CMK (cell line): Measurements from ENCODE around the gene SPRY2.
"Not testable (repeated sequence)": the region's sequence is repeated elsewhere in the genome, so short reads cannot be mapped to it uniquely, and the experiment has no call there.

Experiments used
- DNase-seq: peaks from one replicate; pipeline ENCODE4 v3.0.0-alpha.2; 2010; ENCODE audit warnings: low read depth

SPRY2 gene

DNA sequence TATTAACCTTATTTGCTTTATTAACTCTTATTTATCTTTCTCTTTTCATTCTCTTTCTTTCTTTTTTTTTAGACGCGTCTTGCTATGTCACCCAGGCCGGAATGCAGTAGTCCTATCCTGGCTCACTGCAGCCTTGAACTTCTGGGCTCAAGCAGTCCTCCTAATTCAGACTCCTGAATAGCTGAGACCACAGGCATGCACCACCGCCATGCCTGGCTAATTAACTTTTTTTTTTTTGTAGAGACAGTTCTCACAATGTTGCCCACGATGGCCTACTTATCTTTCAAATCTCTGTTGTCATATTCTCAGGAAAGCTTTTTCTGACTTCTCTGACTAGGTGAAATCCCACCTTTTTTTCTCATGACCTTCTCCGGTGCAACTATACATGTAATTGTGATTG, 7.8 kb upstream of the SPRY2 start:
- DNase-seq, result no peak

DNA sequence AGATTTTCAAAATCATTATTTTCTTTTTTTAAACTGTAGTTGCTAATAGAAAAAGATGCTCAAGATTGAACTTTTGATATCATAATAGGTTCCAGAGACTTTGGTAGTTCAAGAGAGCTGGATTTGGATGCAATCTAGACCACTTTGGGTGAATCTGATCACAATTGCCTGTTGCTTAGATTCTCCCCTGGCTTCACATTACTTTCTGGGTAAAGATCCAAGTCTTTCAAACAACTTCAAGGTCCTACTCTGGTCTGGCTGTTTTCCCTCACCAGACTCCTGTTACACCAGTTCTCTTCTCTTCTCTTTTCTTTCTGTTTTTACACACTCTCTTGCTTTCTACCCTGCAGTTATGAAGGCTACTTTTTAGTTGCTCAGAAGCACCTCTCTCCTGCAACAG, 7.4 kb upstream of the SPRY2 start:
- no peak for DNase-seq

DNA sequence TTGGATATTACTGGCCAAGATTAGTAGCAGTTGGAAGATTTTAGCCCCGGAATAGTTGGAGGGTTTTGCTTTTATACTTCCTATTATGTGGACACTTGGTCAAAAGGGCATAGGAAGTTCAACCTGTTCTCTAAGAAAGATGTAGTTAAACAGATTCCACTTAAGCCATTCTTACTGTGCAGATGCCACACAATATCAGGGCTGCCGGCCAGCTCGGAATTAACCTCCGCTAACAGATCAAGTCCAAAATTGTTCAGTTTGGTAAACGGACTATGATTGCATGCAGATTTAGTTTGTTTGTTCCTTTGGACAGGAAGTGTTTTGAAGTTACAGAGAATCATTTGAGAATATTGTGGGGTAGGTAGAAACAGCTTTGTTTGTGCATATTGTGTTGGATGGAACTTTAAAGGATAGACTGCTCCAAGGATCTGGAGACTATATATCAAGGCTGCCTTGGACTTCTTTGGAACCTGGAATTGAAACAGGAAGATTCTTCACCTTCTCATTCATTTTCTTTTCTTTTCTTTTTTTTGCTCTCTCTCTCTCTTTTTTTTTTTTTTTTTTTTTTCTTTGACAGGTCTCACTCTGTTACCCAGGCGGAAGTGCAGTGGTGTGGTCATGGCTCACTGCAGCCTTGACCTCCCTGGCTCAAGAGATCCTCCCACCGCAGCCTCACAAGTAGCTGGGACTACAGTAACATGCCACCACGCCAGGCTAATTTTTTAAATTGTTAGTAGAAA, 5.0 kb upstream of the SPRY2 start:
- no peak for DNase-seq

DNA sequence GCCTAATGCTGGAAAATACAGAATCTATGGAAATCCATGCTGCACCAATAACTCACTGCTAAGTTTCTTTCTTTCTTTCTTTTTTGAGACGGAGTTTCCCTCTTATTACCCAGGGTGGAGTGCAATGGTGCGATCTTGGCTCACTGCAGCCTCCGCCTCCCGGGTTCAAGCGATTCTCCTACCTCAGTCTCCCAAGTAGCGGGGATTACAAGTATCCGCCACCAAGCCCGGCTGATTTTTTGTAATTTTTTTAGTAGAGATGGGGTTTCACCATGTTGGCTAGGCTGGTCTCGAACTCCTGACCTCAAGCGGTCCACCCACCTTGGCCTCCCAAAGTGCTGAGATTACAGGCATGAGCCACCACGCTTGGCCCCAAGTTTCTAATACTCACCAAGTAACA, 3.1 kb upstream of the SPRY2 start:
- not testable (repeated sequence) for DNase-seq

DNA sequence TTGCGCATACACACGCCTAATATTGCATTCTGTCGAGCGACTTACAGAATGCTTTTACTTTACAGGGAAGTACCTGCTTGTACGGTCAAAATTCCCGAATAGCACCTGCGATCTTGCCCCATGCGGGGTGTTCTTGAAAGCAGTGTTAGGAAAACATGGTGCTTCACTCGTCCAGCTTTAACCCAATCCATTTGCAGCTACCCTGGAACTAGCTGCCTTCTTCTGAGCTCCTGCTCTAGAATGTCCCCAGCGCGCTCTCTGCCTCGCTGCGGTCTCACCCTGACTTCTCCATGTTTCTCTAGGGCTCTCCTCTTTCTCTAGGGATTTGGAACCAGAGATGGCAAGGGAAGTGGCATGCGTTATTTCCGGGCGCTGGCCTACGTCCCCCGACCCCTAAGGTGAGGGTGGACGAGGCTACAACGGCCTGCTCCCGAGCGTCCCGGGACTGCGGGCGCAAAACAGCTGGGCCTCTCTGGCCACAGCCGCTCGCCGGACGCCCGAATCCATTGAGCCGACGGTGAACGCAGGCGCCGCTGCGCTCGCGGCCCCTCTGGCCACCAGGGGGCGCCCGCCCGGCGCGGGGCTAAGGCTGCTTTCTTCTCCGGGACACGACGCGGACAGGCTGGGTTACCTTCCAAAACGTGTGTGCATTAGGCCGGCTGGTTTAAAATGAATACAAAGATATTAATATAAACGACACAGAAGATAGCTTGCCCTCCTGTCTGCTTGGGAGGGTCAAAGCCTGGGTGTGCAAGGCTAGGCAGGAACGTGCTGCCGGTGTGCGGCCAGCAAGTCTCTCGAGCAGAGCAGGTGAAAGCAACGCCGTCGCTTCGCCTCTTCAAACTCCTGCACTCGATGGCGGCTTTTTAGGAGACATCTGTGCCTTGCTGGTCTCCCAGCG, 1.8 kb upstream of the SPRY2 start:
- peak; percentile 60 for DNase-seq

DNA sequence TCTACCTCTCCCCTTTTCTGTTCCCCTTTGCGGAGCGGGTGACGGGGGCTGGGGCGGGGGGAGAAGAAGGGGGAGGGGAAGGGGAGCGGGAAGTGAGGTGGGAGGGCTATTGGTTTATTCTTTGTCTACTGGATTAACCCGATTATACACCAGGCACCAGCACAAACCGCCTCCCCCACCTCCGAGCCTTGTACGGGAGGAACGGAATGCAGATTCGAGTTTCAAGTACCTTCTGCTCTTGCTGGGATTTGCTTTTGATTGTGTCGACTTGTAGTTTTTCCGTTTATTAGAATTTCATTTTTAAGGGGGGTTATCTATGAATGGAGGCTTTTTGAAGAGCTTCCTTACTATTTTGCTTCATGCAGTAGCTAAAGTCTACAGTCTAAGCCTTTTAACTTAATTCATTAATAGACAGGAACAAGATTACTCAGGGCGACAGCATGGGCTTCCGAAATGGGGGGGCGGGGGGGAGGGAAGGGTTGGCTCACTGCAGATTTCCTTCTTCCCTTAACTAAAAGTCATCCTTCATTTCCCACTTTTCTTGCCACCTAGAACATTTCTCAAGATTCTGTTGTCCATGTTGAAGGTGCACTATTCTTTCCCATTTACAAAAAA, 937 bp upstream of the SPRY2 start:
- DNase-seq, result no peak

DNA sequence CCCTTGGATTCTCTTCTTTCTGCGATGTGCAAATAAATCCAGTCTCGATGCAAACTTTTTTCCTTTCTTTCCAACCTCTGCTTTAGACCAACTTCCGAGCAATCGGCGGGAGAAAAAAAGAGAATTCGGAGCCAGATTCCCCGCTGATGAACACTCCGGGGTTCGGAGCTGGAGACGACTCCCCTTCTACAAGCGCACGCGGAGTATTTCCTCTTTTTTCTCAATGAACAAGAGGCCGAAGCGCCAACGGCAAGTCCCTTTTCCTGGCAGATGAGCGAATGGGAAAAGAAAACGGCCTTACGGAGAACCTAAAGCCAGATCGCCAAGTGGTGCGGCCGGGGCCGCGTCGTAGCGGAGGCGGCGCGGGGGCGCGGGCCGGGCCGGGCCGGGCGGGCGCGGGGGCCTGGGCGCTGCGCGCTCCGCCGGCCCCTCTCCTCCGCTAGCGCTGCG, 250 bp downstream of the SPRY2 start:
- peak; percentile 26 for DNase-seq

DNA sequence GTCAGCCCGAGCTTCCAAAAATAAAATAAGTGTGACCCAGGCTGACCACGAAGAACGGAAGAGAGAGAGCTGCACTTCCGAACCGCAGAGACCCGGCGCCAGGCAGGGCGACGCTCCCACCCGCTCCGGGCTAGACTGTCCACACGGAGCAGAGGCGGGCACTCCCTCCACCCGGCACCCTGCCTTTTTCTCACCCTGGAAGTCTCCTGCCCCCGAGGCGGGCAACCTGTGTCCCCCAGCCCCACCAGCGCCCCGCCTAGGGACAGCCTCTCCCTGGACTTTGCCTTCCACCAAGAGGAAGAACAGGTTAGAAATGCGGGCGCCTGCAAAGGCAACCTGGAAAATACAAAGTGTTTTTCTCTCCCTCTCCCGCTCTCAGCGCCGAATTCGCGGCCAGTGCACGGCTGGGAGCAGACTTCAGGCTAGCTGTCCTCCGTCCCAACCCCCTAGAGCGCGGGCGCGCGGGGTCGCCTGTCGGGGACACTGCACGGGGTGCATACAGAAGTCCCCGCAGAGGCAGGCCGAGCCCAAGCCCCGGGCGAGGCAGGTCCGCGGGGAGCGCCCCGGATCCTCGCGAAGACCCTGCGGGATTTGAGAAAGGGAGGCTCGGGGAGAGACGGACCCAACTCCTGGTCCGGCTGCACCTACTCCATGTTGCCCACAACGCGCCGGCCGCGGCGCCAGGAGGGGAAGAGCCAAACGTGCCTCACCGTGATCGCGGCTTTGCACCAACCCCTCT, 845 bp downstream of the SPRY2 start:
- peak; percentile 37 for DNase-seq

DNA sequence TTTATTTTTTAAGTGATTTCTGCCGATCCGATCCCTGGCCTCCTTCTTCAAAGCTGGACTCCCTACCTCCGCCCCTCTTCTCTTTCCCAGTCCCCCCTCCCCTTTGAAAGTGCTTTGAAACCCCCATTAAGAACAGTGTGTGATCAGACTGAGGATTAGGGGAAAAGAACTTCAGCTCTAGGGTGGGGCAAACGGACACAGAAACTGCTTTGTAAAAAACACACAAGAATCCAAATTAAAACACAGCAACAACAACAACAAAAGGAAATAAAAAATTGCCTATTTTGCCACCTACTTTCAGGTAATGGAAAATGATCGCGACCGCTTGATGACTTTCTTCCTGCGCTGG, 1.4 kb downstream of the SPRY2 start:
- DNase-seq, result no peak

DNA sequence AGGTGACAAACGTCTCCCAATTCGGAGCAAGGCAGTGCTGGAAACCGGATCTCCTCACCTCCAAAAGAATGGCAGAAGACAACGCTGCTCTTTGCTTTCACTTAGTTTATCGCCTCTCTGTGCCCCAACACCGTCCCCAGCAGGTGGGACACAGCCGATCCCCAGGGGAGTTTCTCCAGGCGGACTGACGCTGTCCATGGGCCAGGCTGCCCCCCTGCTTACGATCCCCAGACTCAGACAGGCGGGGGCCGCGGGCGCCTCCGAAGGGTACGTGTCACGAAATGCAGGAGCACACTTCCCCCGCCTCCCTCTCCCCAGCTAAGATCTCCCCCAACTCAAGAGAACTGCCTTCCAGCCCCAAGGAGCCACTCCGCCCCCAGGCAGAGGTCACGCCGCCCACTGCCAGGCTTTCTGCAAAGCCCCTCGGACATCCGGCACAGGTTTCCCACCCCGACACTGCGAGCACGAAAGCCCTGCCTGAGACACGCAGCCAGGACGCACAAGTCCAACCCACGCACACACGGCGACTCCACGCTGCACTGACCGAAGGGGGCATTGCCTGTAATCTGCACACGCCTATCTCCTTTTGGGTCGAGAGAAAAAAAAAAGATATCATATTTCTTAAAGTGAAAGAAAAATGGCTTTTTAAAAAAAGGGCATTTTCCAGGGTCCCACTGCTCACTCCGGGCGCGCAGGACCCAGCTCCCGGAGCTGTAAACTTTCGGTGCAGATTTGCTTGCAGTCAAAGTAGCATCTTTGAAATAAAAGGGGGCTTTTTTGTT, 2.0 kb downstream of the SPRY2 start:
- peak; percentile 54 for DNase-seq

DNA sequence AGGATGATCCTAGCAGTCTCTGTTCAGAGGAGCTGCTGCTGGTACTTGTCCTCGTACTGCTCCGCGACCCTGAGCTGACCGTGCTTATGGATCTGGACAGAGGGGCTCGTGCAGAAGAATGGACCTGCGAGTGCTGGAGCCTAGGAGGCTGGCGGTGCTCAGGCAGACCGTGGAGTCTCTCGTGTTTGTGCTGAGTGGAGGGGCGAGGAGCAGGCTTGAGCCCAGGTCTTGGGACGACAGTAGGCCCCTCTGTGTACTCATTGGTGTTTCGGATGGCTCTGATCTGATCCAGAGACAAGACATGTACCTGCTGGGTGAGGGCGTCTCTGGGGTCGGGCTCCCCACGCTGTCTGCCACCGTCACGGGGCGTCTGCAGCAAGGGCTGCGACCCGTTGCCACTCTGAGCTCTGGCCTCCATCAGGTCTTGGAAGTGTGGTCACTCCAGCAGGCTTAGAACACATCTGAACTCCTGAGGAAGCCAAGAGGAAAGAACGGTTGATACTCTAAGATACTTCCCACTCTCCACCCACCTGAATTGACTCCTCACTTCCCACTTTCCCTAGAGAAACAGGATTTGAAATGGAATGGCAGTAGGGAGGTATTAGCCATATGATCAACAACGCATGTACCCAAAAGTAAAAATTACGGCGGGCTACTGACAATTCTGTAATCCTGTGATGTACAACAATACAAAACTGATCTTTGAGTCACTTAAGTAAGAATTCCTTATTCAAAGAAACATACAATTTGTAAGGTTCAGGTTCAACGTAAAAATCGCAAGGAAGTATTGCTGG, 3.4 kb downstream of the SPRY2 start:
- no peak for DNase-seq

DNA sequence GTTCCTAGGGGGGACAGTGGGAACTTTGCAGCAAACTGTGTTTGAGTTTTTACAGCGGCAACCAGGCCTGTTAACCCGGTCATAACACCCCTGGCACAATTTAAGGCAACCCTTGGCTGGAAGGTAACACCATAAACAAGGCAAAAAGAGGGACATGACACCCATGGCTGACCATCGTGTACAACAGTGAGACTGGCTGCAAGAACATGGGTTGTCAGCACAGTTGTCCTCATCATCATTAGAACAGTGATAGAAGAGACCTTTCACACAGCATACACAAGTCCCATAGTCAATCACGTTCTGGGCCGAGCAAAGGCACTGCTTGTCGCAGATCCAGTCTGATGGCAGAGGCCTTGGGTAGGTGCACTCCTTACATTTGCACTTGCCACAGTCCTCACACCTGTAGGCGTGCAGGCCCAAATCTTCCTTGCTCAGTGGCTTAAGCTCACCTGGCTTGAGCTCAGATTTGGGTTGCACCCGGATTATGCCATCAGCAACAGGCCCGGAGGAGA, 4.1 kb downstream of the SPRY2 start:
- no peak for DNase-seq

DNA sequence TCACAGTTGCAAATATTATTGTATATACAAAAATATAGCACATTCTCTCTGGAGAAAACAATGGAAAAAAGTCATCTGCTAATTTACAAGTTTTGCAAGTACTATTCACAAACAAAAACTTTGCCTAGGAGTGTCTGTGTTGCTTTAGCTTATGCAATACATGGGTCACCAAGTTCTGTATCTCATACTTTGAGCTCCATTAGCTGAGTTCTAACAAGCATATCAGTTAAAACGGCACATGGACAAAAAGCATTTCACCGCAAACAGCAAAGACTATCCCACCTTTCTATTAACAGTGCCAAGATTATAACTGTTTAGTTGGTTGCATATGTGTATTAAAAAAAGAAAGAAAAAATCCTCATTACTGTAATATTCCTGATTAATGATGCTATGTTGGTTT, 4.6 kb downstream of the SPRY2 start:
- no peak for DNase-seq

DNA sequence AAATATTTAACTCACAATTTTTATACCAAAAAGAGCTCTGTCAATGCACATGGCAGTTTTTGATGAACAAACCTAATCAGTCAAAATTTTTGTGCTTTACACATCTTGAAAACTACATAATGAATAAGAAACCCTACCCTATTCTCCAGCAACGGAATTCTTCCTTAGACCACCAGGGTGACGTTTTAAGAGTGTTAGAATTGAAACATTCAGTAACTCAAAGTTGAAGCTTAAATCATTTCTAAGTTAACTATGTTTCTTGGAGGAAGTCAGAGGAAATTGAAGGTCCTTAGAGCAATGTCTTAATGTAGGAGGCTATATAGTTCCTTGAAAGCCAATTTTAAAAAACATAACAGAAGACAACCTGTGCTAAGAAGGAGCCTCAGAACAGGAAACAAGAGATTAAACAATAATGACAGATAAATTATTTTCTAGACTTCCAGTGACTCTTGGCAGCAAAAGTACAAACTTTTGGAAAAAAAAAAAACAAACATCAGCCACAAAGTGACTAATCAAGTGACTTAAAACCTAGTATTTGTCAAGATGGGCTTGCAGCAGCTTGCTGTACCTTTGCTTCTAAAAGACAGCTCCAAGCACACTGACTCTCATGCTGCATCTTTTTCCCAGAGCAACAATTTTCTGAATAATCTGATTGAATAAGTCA, 6.2 kb downstream of the SPRY2 start:
- DNase-seq, result no peak

DNA sequence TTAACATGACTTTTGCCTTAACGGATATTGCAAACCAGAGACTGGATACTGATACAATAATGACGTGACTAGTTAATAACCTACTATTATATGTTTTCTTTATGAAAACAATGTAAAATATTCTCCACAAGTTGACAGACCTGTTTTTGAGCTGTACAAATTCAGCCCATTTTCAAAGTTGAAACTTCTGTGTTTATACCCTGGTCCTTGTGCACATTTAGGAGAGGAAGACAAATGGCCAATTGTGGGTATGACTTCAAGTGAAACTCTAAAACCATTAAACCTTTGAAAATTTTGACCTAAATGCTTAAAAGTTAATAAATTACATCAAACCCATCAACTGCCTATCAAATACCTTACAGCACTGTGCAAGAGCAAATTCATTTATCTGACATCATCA, 8.9 kb downstream of the SPRY2 start:
- DNase-seq, result no peak

DNA sequence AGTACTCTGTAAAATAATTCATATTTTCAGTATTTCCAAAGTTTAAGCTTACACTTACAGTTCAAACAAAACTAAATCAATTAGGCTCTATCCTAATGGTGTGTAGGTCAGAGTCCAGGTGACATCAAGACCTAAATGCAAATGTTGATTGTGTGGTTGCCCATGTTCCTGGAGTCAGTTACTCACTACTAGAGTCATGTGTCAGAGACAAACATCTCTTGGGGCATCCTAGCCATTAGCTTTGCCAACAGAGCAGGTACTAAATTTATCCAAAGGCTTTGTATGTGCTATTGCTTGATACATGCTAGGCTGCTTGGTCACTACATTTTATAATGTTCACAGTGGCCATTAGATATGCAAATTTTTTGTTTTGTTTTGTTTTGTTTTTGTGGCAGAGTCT, 11.7 kb downstream of the SPRY2 start:
- no peak for DNase-seq

DNA sequence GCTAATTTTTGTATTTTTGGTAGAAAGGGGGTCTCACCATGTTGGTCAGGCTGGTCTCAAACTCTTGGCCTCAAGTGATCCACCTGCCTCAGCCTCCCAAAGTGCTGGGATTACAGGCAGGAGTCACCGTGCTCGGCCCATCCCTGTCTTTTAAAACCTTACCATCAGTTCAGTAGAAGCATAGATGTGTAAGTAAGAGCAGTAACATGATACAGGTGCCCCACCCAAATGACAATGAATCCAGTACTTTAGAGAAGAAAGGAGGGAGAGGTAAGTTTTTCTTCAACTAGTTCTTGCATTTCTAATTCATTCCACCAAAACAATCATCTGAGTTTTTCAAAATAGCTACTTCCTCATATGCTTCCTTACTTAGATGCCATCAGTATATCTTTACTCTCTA, 21.9 kb downstream of the SPRY2 start:
- DNase-seq, result no peak

DNA sequence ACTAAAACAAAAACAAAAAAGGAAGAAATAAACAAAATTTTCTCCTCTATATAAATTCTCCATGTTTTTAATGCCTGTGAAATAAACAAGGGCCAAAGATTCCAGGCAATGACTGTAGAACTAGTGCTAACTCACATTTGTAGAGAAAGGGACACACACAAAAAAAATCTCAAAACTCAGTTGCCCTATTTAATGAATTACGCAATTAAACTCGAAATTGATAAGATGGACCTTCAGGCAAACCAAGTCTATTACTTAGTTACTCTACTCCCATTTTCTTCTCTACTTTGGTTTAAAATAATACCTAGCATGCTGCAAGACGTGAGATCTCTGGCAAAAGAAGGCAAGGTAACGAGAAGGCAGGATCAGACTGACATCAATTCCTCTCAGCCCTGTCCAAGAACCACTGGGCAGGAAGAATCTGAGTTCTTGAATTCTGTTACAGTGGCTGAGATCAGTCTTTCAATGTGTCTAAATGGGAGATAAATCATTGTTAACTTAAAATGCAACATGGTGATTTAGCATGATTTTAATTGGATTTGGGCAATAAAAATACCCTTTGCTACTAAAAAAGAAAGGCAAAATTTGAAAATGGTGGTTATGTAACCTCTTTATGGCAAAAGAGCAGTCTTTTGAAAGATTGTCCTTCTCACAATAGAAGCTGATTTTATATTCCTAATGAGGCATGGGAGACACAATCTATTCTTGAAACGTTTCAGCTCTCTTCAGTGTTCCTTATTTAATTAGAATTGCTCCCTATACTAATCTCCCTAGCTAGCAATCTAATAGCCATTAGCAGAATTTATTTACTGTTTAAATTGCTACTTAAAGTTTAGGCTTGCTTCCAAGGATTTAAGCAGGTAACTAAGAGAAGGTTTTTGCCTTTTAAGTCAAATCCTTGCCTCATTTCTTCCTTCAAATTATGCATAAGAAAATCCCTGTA, 25.9 kb downstream of the SPRY2 start:
- DNase-seq, result no peak
